Neural cell (in vitro differentiated cells): ENCODE measurements around the gene CELF4. TPM values are rescaled to one million over a fixed set of nuclear protein-coding genes. Genes with fewer than 3 reads are reported as not detected.

Source experiments
- H2AFZ ChIP-seq: fragments of 200-600, 300-800 bp; sonication (generic), shearing (Covaris generic); 2 replicates; pipeline ENCODE4 v1.6.0; 2014; ENCODE audit warnings: low read depth, mild to moderate bottlenecking, antibody characterized with exemption, low read length, moderate library complexity
- H3F3A ChIP-seq: fragments of 200-600 bp; shearing (Covaris generic); 2 replicates; pipeline ENCODE4 v1.6.1; 2016; ENCODE audit warnings: mild to moderate bottlenecking, moderate library complexity, mixed read lengths, antibody characterized with exemption, low read length; ENCODE audit not compliant: insufficient read depth, poor library complexity, severe bottlenecking
- H3K27ac ChIP-seq: fragments of 200-600, 300-800 bp; sonication (generic), shearing (Covaris generic); 2 replicates; pipeline ENCODE4 v1.5.1; 2014; ENCODE audit warnings: mild to moderate bottlenecking, low read length, moderate library complexity
- H3K27me3 ChIP-seq: fragments of 300-800, 200-600 bp; sonication (generic), shearing (Covaris generic); 2 replicates; pipeline ENCODE4 v1.6.0; 2014; ENCODE audit warnings: mild to moderate bottlenecking, low read depth, low read length, moderate library complexity; ENCODE audit not compliant: insufficient read depth
- H3K36me3 ChIP-seq: fragments of 300-800, 200-600 bp; sonication (generic), shearing (Covaris generic); 2 replicates; pipeline ENCODE4 v1.5.1; 2014; ENCODE audit warnings: mild to moderate bottlenecking, antibody characterized with exemption, low read length, moderate library complexity; ENCODE audit not compliant: insufficient read depth
- H3K4me2 ChIP-seq: fragments of 300-800, 200-600 bp; sonication (generic), shearing (Covaris generic); 2 replicates; pipeline ENCODE4 v1.6.0; 2014; ENCODE audit warnings: mild to moderate bottlenecking, low read length
- H3K4me3 ChIP-seq: fragments of 300-800, 200-600 bp; sonication (generic), shearing (Covaris generic); 2 replicates; pipeline ENCODE4 v1.5.1; 2014; ENCODE audit warnings: mild to moderate bottlenecking, low read length, moderate library complexity
- H3K79me2 ChIP-seq: fragments of 200-600 bp; shearing (Covaris generic); replicated peaks from 2 replicates; pipeline ENCODE4 v1.6.0; 2014; ENCODE audit warnings: mild to moderate bottlenecking, low read length, moderate library complexity; ENCODE audit not compliant: insufficient read depth
- H3K9ac ChIP-seq: fragments of 300-800, 200-600 bp; sonication (generic), shearing (Covaris generic); 2 replicates; pipeline ENCODE4 v1.6.1; 2016; ENCODE audit warnings: mild to moderate bottlenecking, low read length, mixed read lengths
- H3K9me2 ChIP-seq: fragments of 200-600 bp; shearing (Covaris generic); 2 replicates; pipeline ENCODE4 v1.6.1; 2016; ENCODE audit warnings: mild to moderate bottlenecking, low read length, mixed read lengths; ENCODE audit not compliant: insufficient read depth
- H3K9me3 ChIP-seq: fragments of 200-600, 300-800 bp; sonication (generic), shearing (Covaris generic); 2 replicates; pipeline ENCODE4 v1.6.1; 2016; ENCODE audit warnings: mild to moderate bottlenecking, mixed run types, low read length, moderate library complexity, mixed read lengths
- H4K20me1 ChIP-seq: fragments of 200-600 bp; shearing (Covaris generic); 2 replicates; pipeline ENCODE4 v1.6.1; 2016; ENCODE audit warnings: mild to moderate bottlenecking, mixed run types; ENCODE audit not compliant: insufficient read depth
- EP300 ChIP-seq: fragments of 450-650 bp; conservative IDR thresholded peaks from 2 replicates; pipeline ENCODE4 v1.6.1; 2014; ENCODE audit warnings: antibody characterized with exemption, mild to moderate bottlenecking, moderate library complexity; ENCODE audit not compliant: poor library complexity, severe bottlenecking
- EZH2 ChIP-seq: fragments of 200-600, 300-800 bp; shearing (Covaris generic), sonication (generic); IDR thresholded peaks from 2 replicates; pipeline ENCODE4 v1.6.1; 2014; ENCODE audit warnings: antibody characterized with exemption, low read length, borderline replicate concordance, mild to moderate bottlenecking; ENCODE audit not compliant: insufficient read depth, poor library complexity, severe bottlenecking
- MXI1 ChIP-seq: fragments of 450-650 bp; conservative IDR thresholded peaks from 2 replicates; pipeline ENCODE4 v1.6.1; 2014; ENCODE audit warnings: antibody characterized with exemption, mild to moderate bottlenecking; ENCODE audit not compliant: poor library complexity, severe bottlenecking
- POLR2AphosphoS5 ChIP-seq: IDR thresholded peaks from 2 replicates; pipeline ENCODE4 v1.6.1; 2012
- RAD21 ChIP-seq: fragments of 450-650 bp; conservative IDR thresholded peaks from 2 replicates; pipeline ENCODE4 v1.6.1; 2014; ENCODE audit warnings: antibody characterized with exemption, mild to moderate bottlenecking, moderate library complexity
- SMC3 ChIP-seq: fragments of 450-650 bp; conservative IDR thresholded peaks from 2 replicates; pipeline ENCODE4 v1.6.1; 2014; ENCODE audit warnings: antibody characterized with exemption, mild to moderate bottlenecking, moderate library complexity; ENCODE audit not compliant: poor library complexity
- TAF1 ChIP-seq: IDR thresholded peaks from 2 replicates; pipeline ENCODE4 v1.6.1; 2012; ENCODE audit warnings: low read depth
- polyA plus RNA-seq: library from polyadenylated mRNA; depleted of rRNA; stranded (reverse); fragments of >200 nt; gene quantifications from 2 replicates; pipeline ENCODE4 v1.2.3, GENCODE V29; 2014
- TF ChIP-seq, protein P1 (sequence below): IDR thresholded peaks from 2 replicates; pipeline ENCODE4 v1.6.1; 2012; ENCODE audit warnings: borderline replicate concordance
- TF ChIP-seq, protein P2 (sequence below): fragments of 450-650 bp; IDR thresholded peaks from 2 replicates; pipeline ENCODE4 v1.5.1; 2014; ENCODE audit warnings: antibody characterized with exemption, mild to moderate bottlenecking, moderate library complexity; ENCODE audit not compliant: poor library complexity, severe bottlenecking

Gene CELF4
- polyA plus RNA-seq, 1 donor from 2014 or later = 191 TPM

DNA sequence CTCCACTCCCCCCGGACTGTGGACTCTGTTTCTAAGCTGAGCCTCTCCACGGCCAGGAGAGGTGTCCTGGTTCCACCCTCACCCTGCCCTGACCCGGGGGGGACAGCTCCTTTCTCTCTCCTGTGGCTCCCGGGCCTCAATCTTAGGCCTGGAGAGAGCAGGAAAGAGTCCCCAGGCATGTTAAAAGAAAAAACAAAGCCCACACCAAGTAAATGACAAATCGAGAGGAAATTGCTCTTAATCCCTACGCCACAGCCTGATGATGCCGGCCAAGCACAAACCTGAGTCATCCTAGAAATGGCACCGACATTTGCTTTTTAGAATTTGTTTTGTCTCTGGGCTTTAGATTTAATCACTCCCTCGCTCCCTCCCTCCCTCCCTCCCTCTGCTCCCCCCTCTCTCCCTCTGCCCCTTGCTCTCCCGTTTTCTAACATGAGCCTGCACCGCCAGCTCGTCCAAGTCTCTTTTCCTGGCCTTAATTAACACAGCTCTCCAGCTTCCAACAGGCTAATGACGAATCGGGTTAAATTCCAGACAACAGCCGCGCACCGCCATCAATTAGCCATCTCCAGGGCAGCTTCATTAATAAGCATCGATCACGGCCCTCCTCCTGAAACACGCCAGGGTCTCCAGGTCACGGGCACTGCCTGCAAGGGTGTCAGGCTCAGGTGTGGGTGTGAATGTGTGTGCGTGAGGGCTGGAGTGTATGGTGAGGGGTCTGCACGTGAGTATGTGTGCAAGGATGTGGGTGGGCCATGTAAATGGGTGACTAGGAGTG is 230.8 kb downstream of the CELF4 start:
- Histone ChIP-seq H3K9ac (no peak overlapping the region), H3K27ac (no peak overlapping the region), H3K27me3 (no peaks in the 10 kb centered on the region), H4K20me1 (no peaks in the 10 kb centered on the region), H3K79me2 (no peaks in the 10 kb centered on the region), H2AFZ (no peak overlapping the region), H3K4me2 (no peak overlapping the region), H3F3A (no peaks in the 10 kb centered on the region), H3K36me3 (no peaks in the 10 kb centered on the region), H3K9me3 (no peaks in the 10 kb centered on the region), H3K9me2 (no peaks in the 10 kb centered on the region), H3K4me3 (no peak overlapping the region)
- TF ChIP-seq, protein P1, sequence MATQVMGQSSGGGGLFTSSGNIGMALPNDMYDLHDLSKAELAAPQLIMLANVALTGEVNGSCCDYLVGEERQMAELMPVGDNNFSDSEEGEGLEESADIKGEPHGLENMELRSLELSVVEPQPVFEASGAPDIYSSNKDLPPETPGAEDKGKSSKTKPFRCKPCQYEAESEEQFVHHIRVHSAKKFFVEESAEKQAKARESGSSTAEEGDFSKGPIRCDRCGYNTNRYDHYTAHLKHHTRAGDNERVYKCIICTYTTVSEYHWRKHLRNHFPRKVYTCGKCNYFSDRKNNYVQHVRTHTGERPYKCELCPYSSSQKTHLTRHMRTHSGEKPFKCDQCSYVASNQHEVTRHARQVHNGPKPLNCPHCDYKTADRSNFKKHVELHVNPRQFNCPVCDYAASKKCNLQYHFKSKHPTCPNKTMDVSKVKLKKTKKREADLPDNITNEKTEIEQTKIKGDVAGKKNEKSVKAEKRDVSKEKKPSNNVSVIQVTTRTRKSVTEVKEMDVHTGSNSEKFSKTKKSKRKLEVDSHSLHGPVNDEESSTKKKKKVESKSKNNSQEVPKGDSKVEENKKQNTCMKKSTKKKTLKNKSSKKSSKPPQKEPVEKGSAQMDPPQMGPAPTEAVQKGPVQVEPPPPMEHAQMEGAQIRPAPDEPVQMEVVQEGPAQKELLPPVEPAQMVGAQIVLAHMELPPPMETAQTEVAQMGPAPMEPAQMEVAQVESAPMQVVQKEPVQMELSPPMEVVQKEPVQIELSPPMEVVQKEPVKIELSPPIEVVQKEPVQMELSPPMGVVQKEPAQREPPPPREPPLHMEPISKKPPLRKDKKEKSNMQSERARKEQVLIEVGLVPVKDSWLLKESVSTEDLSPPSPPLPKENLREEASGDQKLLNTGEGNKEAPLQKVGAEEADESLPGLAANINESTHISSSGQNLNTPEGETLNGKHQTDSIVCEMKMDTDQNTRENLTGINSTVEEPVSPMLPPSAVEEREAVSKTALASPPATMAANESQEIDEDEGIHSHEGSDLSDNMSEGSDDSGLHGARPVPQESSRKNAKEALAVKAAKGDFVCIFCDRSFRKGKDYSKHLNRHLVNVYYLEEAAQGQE = no peak
- TF ChIP-seq SMC3 (no peak), MXI1 (no peak), RAD21 (no peak), EZH2 (no peak), EP300 (no peak), POLR2AphosphoS5 (no peak), TAF1 (no peak)

DNA sequence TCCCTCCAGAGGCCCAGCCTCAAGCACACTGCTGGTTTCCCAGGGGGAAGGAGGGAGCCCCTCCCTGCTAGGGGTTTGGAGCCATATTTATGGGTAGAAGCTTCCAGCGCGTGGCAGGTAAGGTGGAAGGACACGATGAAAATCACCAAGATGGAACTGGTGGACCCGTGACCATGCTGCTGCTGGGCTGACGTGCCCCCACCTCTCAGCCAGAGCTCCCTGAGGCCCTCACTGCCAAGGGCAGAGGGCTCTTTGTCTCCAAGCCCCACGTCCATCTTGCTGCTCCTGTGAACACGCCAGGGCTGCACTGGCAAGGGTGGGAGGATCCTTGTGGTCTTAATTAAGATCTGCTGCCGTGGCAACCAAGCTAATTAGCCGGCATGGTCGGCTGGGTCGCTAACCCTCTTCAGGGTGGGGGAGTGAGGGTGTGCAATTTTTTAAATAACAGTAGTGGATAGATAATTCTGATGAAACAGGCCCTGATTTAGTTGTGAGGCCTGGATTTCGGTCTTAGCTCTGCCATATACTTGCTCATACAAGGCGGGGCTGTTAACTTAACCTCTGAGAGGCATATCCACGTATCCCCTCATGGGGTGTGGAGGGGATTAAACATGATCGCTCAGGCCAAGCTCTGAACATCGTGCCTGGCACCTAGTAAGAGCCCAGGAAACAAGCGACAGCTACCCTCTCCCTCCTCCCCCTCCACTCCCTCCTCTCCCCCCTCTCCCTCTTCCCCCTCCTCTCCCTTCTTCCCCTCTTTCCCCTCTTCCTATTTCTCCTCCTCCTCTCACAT is 232.8 kb downstream of the CELF4 start:
- Histone ChIP-seq H3K27me3 (no peaks in the 10 kb centered on the region), H3K27ac (no peak overlapping the region), H3F3A (no peaks in the 10 kb centered on the region), H3K9me2 (no peaks in the 10 kb centered on the region), H3K9me3 (no peaks in the 10 kb centered on the region), H3K9ac (no peak overlapping the region), H3K4me3 (no peak overlapping the region), H2AFZ (no peak overlapping the region), H3K79me2 (no peaks in the 10 kb centered on the region), H3K36me3 (no peaks in the 10 kb centered on the region), H4K20me1 (no peaks in the 10 kb centered on the region), H3K4me2 (no peak overlapping the region)
- TF ChIP-seq SMC3 (no peak), EZH2 (no peak), EP300 (no peak)
- TF ChIP-seq, protein P2, sequence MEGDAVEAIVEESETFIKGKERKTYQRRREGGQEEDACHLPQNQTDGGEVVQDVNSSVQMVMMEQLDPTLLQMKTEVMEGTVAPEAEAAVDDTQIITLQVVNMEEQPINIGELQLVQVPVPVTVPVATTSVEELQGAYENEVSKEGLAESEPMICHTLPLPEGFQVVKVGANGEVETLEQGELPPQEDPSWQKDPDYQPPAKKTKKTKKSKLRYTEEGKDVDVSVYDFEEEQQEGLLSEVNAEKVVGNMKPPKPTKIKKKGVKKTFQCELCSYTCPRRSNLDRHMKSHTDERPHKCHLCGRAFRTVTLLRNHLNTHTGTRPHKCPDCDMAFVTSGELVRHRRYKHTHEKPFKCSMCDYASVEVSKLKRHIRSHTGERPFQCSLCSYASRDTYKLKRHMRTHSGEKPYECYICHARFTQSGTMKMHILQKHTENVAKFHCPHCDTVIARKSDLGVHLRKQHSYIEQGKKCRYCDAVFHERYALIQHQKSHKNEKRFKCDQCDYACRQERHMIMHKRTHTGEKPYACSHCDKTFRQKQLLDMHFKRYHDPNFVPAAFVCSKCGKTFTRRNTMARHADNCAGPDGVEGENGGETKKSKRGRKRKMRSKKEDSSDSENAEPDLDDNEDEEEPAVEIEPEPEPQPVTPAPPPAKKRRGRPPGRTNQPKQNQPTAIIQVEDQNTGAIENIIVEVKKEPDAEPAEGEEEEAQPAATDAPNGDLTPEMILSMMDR = no peak
